Heart left ventricle (tissue), 16 donors: ENCODE results near the gene KLHL7. TPM values are rescaled to one million over a fixed set of nuclear protein-coding genes. Genes with fewer than 3 reads are reported as not detected.

Experiments
- ATAC-seq, 4 donors: fragments of 200-7000 bp; cut with Tn5 transposase; one replicate each; pipeline ENCODE4 v1.9.1; 2020 to 2022; ENCODE audit warnings: moderate library complexity in 4 of 4, mild to moderate bottlenecking in 3 of 4, moderate number of reproducible peaks in 1 of 4
- DNase-seq, 5 donors: peaks; one replicate each; pipeline ENCODE4 v3.0.0-alpha.2; 2020
- H3K27ac ChIP-seq, 12 donors: fragments of 200-600 bp; sonication (generic) in 4 of 12; one replicate each; pipeline versions ENCODE4 v1.5.0 to v1.8.0; 2016 to 2022; ENCODE audit warnings: mild to moderate bottlenecking in 2 of 12
- H3K27me3 ChIP-seq, 9 donors: fragments of 200-600 bp; sonication (generic) in 2 of 9; one replicate each; pipeline versions ENCODE4 v1.5.1 to v1.8.0; 2016 to 2022; ENCODE audit warnings: mild to moderate bottlenecking in 3 of 9
- H3K36me3 ChIP-seq, 9 donors: fragments of 200-600 bp; sonication (generic) in 2 of 9; one replicate each; pipeline versions ENCODE4 v1.5.0 to v1.8.0; 2018 to 2022; ENCODE audit warnings: mild to moderate bottlenecking in 2 of 9
- H3K4me1 ChIP-seq, 12 donors: fragments of 200-600 bp; sonication (generic) in 4 of 12; one replicate each; pipeline versions ENCODE4 v1.5.0 to v1.8.0; 2016 to 2022; ENCODE audit warnings: mild to moderate bottlenecking in 3 of 12
- H3K4me3 ChIP-seq, 12 donors: fragments of 200-600 bp; sonication (generic) in 4 of 12; one replicate each; pipeline versions ENCODE4 v1.5.0 to v1.8.0; 2017 to 2022; ENCODE audit warnings: mild to moderate bottlenecking in 9 of 12, moderate library complexity in 4 of 12
- H3K9me3 ChIP-seq, 12 donors: fragments of 200-600 bp; sonication (generic) in 4 of 12; one replicate each; pipeline versions ENCODE4 v1.5.0 to v1.8.0; 2016 to 2022; ENCODE audit warnings: mild to moderate bottlenecking in 1 of 12
- CTCF ChIP-seq, 12 donors: fragments of 200-600 bp; sonication (generic) in 4 of 12; IDR thresholded peaks; one replicate each; pipeline versions ENCODE4 v1.5.0 to v1.8.0; 2018 to 2022; ENCODE audit warnings: antibody characterized with exemption in 12 of 12, mild to moderate bottlenecking in 5 of 12
- POLR2A ChIP-seq, 2 donors: fragments of 450-650 bp; IDR thresholded peaks; one replicate each; pipeline ENCODE4 v1.6.1; 2017; ENCODE audit warnings: antibody characterized with exemption in 2 of 2, mild to moderate bottlenecking in 2 of 2, moderate library complexity in 2 of 2
- WGBS, 4 donors: extraction: QIAGEN DNeasy Blood & Tissue Kit in 2 of 4; methylation state at CpG; one replicate each; pipeline versions ENCODE4 v1.1.5 to v1.1.7; 2013 to 2018; 5-methylcytosine and 5-hydroxymethylcytosine counted together
- intact Hi-C, 10 donors: fragments of 100-400 bp; cut with DNase I; formaldehyde crosslinking; loops; one replicate each; pipeline versions ENCODE4 v1.11.1 to v1.14.2; 2022
- polyA plus RNA-seq, 2 donors: library from polyadenylated mRNA; stranded (reverse); fragments of 200-250 nt; gene quantifications; one replicate each; pipeline ENCODE4 v1.2.3, GENCODE V29; 2013
- total RNA-seq, 9 donors: library from RNA; depleted of rRNA in 2 of 9; stranded (reverse); fragments of >200 nt in 2 of 9; fragmentation: NEBNext Ultra II Directional in 3 of 9; extraction: Animal tissue kit (Norgen Biotek cat#: 25700) in 3 of 9; gene quantifications; one replicate each; pipeline versions ENCODE4 v1.1.0 to v1.2.4, GENCODE V29; 2016 to 2023
- donor health status: ischemic (EF 13 %, LVEDD 7.1; RV severe dilation, severe dysfunction).
- donor health status: healthy with polysubstance abuse.
- donor health status: DM: no; HTN: yes; CAD: no.
- donor health status: DM: no; HTN: no; CAD: no.
- donor health status: ischemic (EF 25% LVEDD 6.9; RV normal size, moderate dysfunction).
- donor health status: ischemic (EF 25% LVEDD 5.7; RV mildly dilated, moderate dysfunction).
- donor health status: healthy.
- donor health status: DM: yes; HTN: yes; CAD: no.
- donor health status: ischemic (EF 35%, LVEDD 5.7; RV mildly dilated, moderate dysfunction).
- donor health status: nonischemic (EF 11% LVEDD 7.7; RV severe dilation, severe dysfunction).
- donor health status: DM: yes; HTN: yes; CAD: no.
- donor health status: PGD.
- donor health status: ischemic (EF 29% LVEDD 5.4; RV normal size, mild dysfunction).
- donor health status: nonischemic (EF 23%, LVEDD 6.1; RV moderate dilation, normal function).

Gene KLHL7
- total and polyA plus RNA-seq, 11 donors, result 48.0 to 159 (median 108) TPM

GRCh38 chr7:23208316-23208715, 102.7 kb downstream of the KLHL7 start:
- WGBS, 4 donors, result 74 to 79% (median 76%) methylated on average over 4 of the region's 4 CpGs
- intact Hi-C loops, result loop anchor here in 2 of 10 donors (5.0 kb wide), 2 partner anchors 34 to 39 kb away; partner anchors contain the start of gene GPNMB (in 1 of the 2)
- no peaks in the 10 kb centered on the region for H3K9me3 ChIP-seq

GRCh38 chr7:23210506-23210905, 104.9 kb downstream of the KLHL7 start:
- no peak for TF ChIP-seq POLR2A (IDR thresholded peaks at IDR 0.05)
- no peak for TF ChIP-seq CTCF (IDR thresholded peaks at IDR 0.05)
- no peak overlapping the region for H3K4me3 ChIP-seq
- peaks cover 0 to 21% (median 0%) of the 10 kb centered on the region in 12 donors for H3K4me1 ChIP-seq
- H3K27me3 ChIP-seq, result no peaks in the 10 kb centered on the region
- ATAC-seq, result peak in 1 of 4 donors; percentile 10
- no peaks in the 10 kb centered on the region for H3K36me3 ChIP-seq
- H3K9me3 ChIP-seq, result no peaks in the 10 kb centered on the region
- WGBS, 4 donors, result 65 to 100% (median 82%) methylated on average over 2 of the region's 2 CpGs
- DNase-seq, result no peak
- intact Hi-C loops, result no loop called here
- no peak overlapping the region for H3K27ac ChIP-seq

More at GRCh38 chr7:23208316-23208715, 102.7 kb downstream of the KLHL7 start:
- Histone ChIP-seq H3K27me3 (no peaks in the 10 kb centered on the region), H3K4me1 (peaks cover 0 to 21% (median 0%) of the 10 kb centered on the region in 12 donors), H3K4me3 (no peak overlapping the region), H3K36me3 (no peaks in the 10 kb centered on the region), H3K27ac (no peak overlapping the region)
- ATAC-seq, result no peak
- no peak for TF ChIP-seq POLR2A (IDR thresholded peaks at IDR 0.05)
- no peak for TF ChIP-seq CTCF (IDR thresholded peaks at IDR 0.05)
- no peak for DNase-seq

GRCh38 chr7:23211589-23211988, 106.0 kb downstream of the KLHL7 start:
- no peak for DNase-seq
- Histone ChIP-seq H3K9me3 (no peaks in the 10 kb centered on the region), H3K36me3 (no peaks in the 10 kb centered on the region), H3K27me3 (no peaks in the 10 kb centered on the region), H3K4me3 (no peak overlapping the region), H3K4me1 (peaks cover 0 to 21% (median 0%) of the 10 kb centered on the region in 12 donors), H3K27ac (no peak overlapping the region)
- no peak for ATAC-seq
- intact Hi-C loops, result no loop called here
- 70 to 85% (median 79%) methylated on average over 11 of the region's 11 CpGs for WGBS, 4 donors
- TF ChIP-seq CTCF (IDR thresholded peaks at IDR 0.05), result no peak
- TF ChIP-seq POLR2A (IDR thresholded peaks at IDR 0.05), result no peak

DNA sequence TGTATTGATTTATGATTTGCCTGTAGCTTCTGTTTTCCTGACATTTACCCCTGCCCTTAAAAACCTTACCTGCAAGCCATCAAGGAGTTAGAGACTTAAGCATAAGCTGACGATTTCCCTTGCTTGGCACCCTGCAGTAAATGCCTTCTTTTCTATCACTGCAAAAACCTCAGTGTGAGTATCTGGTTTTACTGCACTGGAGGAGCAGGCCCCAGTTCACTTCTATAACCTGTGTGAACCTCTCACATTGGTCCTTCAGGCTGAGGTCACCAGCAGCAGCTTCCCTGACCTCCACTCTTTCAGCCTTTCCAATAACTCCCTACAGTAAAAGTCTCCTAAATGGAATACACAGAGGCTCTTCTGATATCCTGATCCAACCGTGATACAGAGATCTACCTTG, 106.8 kb downstream of the KLHL7 start:
- TF ChIP-seq CTCF (IDR thresholded peaks at IDR 0.05) (no peak), POLR2A (IDR thresholded peaks at IDR 0.05) (no peak)
- ATAC-seq, result no peak
- no peak overlapping the region for H3K4me3 ChIP-seq
- H3K4me1 ChIP-seq, result peaks cover 0 to 25% (median 0%) of the 10 kb centered on the region in 12 donors
- H3K27ac ChIP-seq, result peak overlapping the region in 1 of 12 donors; percentile 32
- 81 to 89% (median 86%) methylated on average over 2 of the region's 2 CpGs for WGBS, 4 donors
- DNase-seq, result no peak
- no peaks in the 10 kb centered on the region for H3K36me3 ChIP-seq
- no peaks in the 10 kb centered on the region for H3K9me3 ChIP-seq
- intact Hi-C loops, result no loop called here
- H3K27me3 ChIP-seq, result no peaks in the 10 kb centered on the region
